Muscle of leg (tissue), 11 donors: Measurements from ENCODE around the gene GGACT. TPM values are rescaled to one million over a fixed set of nuclear protein-coding genes. Genes with fewer than 3 reads are reported as not detected.

ENCODE experiments used
- DNase-seq: peaks from one replicate; pipeline ENCODE4 v3.0.0; 2013
- H3K27ac ChIP-seq: one replicate; pipeline ENCODE4 v1.5.1; 2013; ENCODE audit warnings: mild to moderate bottlenecking, low read length, control low read depth
- H3K27me3 ChIP-seq: one replicate; pipeline ENCODE4 v1.6.1; 2013; ENCODE audit warnings: low read length; ENCODE audit not compliant: control insufficient read depth, insufficient read depth
- H3K36me3 ChIP-seq: one replicate; pipeline ENCODE4 v1.6.1; 2013; ENCODE audit warnings: low read length; ENCODE audit not compliant: control insufficient read depth, insufficient read depth
- H3K4me1 ChIP-seq: one replicate; pipeline ENCODE4 v1.6.1; 2013; ENCODE audit warnings: low read length; ENCODE audit not compliant: control insufficient read depth, insufficient read depth
- H3K4me3 ChIP-seq: one replicate; pipeline ENCODE4 v1.5.1; 2013; ENCODE audit warnings: low read length, control low read depth
- H3K9me3 ChIP-seq: replicated peaks from 2 replicates; pipeline ENCODE4 v1.6.1; 2013; ENCODE audit warnings: low read depth, low read length; ENCODE audit not compliant: control insufficient read depth
- WGBS: methylation state at CpG from one replicate; pipeline ENCODE4 v1.1.5; 2013; ENCODE audit warnings: missing lambda C conversion rate; ENCODE audit not compliant: insufficient coverage; 5-methylcytosine and 5-hydroxymethylcytosine counted together
- polyA plus RNA-seq, 8 donors: library from polyadenylated mRNA; unstranded; fragments of 120-200 nt; gene quantifications; one replicate each; pipeline versions ENCODE4 v1.2.1 to v1.2.3, GENCODE V29; 2013; ENCODE audit warnings: inconsistent platforms in 1 of 8, low replicate concordance in 1 of 8; ENCODE audit not compliant: insufficient read length in 8 of 8, insufficient read depth in 1 of 8
- total RNA-seq: library from RNA; stranded (reverse); fragments of 120-200 nt; gene quantifications from one replicate; pipeline ENCODE4 v1.2.4, GENCODE V29; 2013

GGACT gene
- total and polyA plus RNA-seq, 9 donors = 2.2 to 4.6 (median 2.5) TPM

- Histone ChIP-seq H3K27ac (no peak overlapping the region), H3K27me3 (no peaks in the 10 kb centered on the region), H3K4me1 (no peaks in the 10 kb centered on the region), H3K36me3 (no peaks in the 10 kb centered on the region), H3K9me3 (no peaks in the 10 kb centered on the region), H3K4me3 (no peak overlapping the region)
- 100% methylated on average over 1 of the region's 9 CpGs for WGBS
- DNase-seq = no peak
Measured at GRCh38 chr13:100506600-100507422, 81.8 kb downstream of the GGACT start.

- Histone ChIP-seq H3K27ac (no peak overlapping the region), H3K4me1 (no peaks in the 10 kb centered on the region), H3K27me3 (no peaks in the 10 kb centered on the region), H3K9me3 (no peaks in the 10 kb centered on the region), H3K4me3 (no peak overlapping the region), H3K36me3 (no peaks in the 10 kb centered on the region)
- WGBS = 79% methylated on average over 14 of the region's 15 CpGs
- DNase-seq = no peak
Measured at GRCh38 chr13:100506154-100506553, 82.4 kb downstream of the GGACT start.

- Histone ChIP-seq H3K27me3 (no peaks in the 10 kb centered on the region), H3K4me3 (no peak overlapping the region), H3K9me3 (no peaks in the 10 kb centered on the region), H3K27ac (no peak overlapping the region), H3K4me1 (no peaks in the 10 kb centered on the region), H3K36me3 (no peaks in the 10 kb centered on the region)
- no peak for DNase-seq
- WGBS = 100% methylated on average over 3 of the region's 3 CpGs
Measured at GRCh38 chr13:100503622-100504021, 85.0 kb downstream of the GGACT start.

GRCh38 chr13:100502446-100502845, 86.1 kb downstream of the GGACT start:
- Histone ChIP-seq H3K4me1 (no peaks in the 10 kb centered on the region), H3K9me3 (no peaks in the 10 kb centered on the region), H3K27ac (no peak overlapping the region), H3K27me3 (no peaks in the 10 kb centered on the region), H3K36me3 (no peaks in the 10 kb centered on the region), H3K4me3 (no peak overlapping the region)
- WGBS = 55% methylated on average over 1 of the region's 2 CpGs
- DNase-seq = no peak

- no peaks in the 10 kb centered on the region for H3K36me3 ChIP-seq
- H3K9me3 ChIP-seq = no peaks in the 10 kb centered on the region
- no peak overlapping the region for H3K27ac ChIP-seq
- DNase-seq = peak; percentile 26
- no peak overlapping the region for H3K4me3 ChIP-seq
- no peaks in the 10 kb centered on the region for H3K4me1 ChIP-seq
- no CpG with 5 or more reads among the region's 1 CpG for WGBS
- H3K27me3 ChIP-seq = no peaks in the 10 kb centered on the region
Measured at GRCh38 chr13:100497389-100497788, 91.2 kb downstream of the GGACT start.

- WGBS = no CpG with 5 or more reads among the region's 1 CpG
- H3K27me3 ChIP-seq = no peaks in the 10 kb centered on the region
- no peak overlapping the region for H3K4me3 ChIP-seq
- no peaks in the 10 kb centered on the region for H3K36me3 ChIP-seq
- peaks cover 7% of the 10 kb centered on the region for H3K4me1 ChIP-seq
- no peaks in the 10 kb centered on the region for H3K9me3 ChIP-seq
- no peak overlapping the region for H3K27ac ChIP-seq
- DNase-seq = no peak
Measured at GRCh38 chr13:100495455-100495854, 93.1 kb downstream of the GGACT start.

- no peak for DNase-seq
- Histone ChIP-seq H3K27me3 (no peaks in the 10 kb centered on the region), H3K27ac (no peak overlapping the region), H3K9me3 (no peaks in the 10 kb centered on the region), H3K4me1 (peaks cover 7% of the 10 kb centered on the region), H3K4me3 (no peak overlapping the region), H3K36me3 (no peaks in the 10 kb centered on the region)
- WGBS = 78% methylated on average over 6 of the region's 7 CpGs
Measured at GRCh38 chr13:100493418-100493817, 95.2 kb downstream of the GGACT start.

GRCh38 chr13:100491164-100491842, 97.3 kb downstream of the GGACT start:
- Histone ChIP-seq H3K27ac (peak overlapping the region; percentile 20), H3K27me3 (no peaks in the 10 kb centered on the region), H3K36me3 (no peaks in the 10 kb centered on the region), H3K4me1 (peaks cover 7% of the 10 kb centered on the region), H3K4me3 (no peak overlapping the region), H3K9me3 (no peaks in the 10 kb centered on the region)
- WGBS = 78% methylated on average over 3 of the region's 8 CpGs
- DNase-seq = peak; percentile 70

- DNase-seq = no peak
- WGBS = 60% methylated on average over 2 of the region's 4 CpGs
- H3K27ac ChIP-seq = peak overlapping the region; percentile 42
Measured at GRCh38 chr13:100490692-100491091, 97.9 kb downstream of the GGACT start.

GRCh38 chr13:100485265-100485664, 103.3 kb downstream of the GGACT start:
- Histone ChIP-seq H3K4me3 (no peak overlapping the region), H3K4me1 (peaks cover 9% of the 10 kb centered on the region), H3K36me3 (no peaks in the 10 kb centered on the region), H3K9me3 (no peaks in the 10 kb centered on the region), H3K27me3 (no peaks in the 10 kb centered on the region), H3K27ac (no peak overlapping the region)
- no CpG with 5 or more reads among the region's 2 CpGs for WGBS
- no peak for DNase-seq

More at GRCh38 chr13:100490692-100491091, 97.9 kb downstream of the GGACT start:
- Histone ChIP-seq H3K4me1 (peaks cover 7% of the 10 kb centered on the region), H3K4me3 (no peak overlapping the region), H3K27me3 (no peaks in the 10 kb centered on the region), H3K9me3 (no peaks in the 10 kb centered on the region), H3K36me3 (no peaks in the 10 kb centered on the region)
